ENCODE data around the gene ZNF468.
"Not testable (repeated sequence)": the region's sequence is repeated elsewhere in the genome, so short reads cannot be mapped to it uniquely, and the experiment has no call there.

ZNF468 gene

DNA sequence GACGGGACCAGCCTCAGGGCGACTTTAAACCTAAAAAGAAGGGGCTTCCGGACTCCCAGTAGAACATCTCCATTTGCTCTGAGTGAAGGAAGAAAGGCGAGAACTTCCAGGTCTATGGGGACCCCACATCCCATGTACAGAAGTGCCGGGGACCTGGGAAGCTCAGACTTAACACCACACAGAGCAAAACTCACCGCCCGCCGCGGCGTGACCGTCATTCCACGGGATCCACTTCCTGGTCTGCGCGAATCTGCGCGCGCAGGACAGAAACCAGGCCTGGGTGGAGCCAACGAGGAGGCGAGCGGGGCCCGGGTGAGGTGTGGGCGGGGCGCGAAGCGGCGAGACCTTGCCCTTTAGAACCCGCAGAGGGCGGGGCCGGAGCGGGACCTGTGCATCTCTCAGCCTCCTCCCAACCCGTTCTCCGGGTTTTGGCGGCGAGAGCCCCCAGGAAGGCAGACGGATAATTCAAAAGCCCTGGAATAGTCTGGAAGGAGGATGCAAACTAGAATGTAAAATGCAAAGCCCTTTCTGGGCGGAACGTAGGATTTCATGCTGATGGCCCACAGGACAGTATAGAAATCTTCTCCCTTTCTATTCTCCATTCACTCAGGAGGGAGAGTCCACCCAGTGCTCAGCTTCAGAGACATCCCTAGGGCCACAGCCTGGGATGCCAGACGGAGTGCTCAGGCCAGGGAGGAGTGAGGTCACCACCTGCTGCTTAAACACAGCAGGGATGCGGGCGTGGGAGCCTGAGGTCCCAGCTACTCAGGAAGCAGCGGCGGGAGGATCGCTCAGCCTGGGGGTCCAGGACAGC, at the start of gene ZNF468:
TSS of gene ZNF468 (minus strand) at position 242 of the 814 bp plus-strand sequence. CDS start 3,347 bp downstream, outside the sequence.
- H3K4me3 ChIP-seq (ENCODE audit: low read depth, low read length) = peak within 1 kb of the TSS; percentile 81
- DNase-seq (ENCODE audit: low read depth) = peak; percentile 26

GRCh38 chr19:52904052-52904780, 46.8 kb upstream of the ZNF468 start:
- not testable (repeated sequence) for H3K4me3 ChIP-seq (ENCODE audit: low read depth, low read length); DNase-seq (ENCODE audit: low read depth)

DNA sequence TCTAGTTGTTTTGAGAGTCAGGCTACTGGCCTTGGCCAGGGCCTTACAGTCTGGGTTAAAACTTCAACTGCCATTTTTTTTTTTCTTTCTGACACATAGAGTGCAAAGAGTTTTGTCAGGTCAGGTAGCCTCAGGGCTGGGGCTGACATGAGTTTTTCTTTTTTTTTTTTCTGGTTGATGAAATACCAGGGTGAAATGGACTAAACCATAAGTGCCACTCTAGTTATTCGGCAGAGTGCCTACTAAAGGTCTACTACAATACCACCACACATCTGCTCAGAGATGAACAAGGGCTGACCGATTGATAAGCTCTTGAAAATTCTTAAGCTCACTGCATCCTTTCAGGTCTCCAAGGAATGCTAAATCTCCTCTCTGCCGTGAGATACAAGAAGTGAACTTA, 44.4 kb upstream of the ZNF468 start:
- no peak for TF ChIP-seq CTCF (IDR thresholded peaks at IDR 0.05; ENCODE audit: control insufficient read depth, extremely low read depth, insufficient read depth)
- no peak overlapping the region for H3K4me3 ChIP-seq (ENCODE audit: low read depth, low read length)
- no peak for DNase-seq (ENCODE audit: low read depth)

DNA sequence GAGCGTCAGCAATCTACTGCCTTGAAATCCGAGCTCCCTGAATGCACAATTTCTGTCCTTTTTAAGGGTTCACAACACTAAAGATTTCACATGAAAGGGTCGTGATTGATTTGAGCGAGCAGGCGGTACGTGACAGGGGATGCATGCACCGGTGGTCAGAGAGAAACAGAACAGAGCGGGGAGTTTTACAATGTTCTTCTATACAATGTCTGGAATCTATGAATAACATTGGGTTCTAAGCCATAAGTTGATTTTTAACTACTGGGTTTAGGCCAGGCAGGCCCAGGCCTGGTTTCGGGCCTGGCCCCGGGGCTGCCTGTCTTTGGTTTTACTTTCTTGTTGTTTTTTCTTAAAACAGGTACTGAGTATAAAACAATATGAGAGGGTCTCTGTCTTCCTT, 41.2 kb upstream of the ZNF468 start:
- DNase-seq (ENCODE audit: low read depth); H3K4me3 ChIP-seq (ENCODE audit: low read depth, low read length): not testable (repeated sequence)

GRCh38 chr19:52898101-52898500, 40.7 kb upstream of the ZNF468 start:
- H3K4me3 ChIP-seq (ENCODE audit: low read depth, low read length) = peak overlapping the region; percentile 84
- DNase-seq (ENCODE audit: low read depth) = no peak
- no peak for TF ChIP-seq CTCF (IDR thresholded peaks at IDR 0.05; ENCODE audit: control insufficient read depth, extremely low read depth, insufficient read depth)

DNA sequence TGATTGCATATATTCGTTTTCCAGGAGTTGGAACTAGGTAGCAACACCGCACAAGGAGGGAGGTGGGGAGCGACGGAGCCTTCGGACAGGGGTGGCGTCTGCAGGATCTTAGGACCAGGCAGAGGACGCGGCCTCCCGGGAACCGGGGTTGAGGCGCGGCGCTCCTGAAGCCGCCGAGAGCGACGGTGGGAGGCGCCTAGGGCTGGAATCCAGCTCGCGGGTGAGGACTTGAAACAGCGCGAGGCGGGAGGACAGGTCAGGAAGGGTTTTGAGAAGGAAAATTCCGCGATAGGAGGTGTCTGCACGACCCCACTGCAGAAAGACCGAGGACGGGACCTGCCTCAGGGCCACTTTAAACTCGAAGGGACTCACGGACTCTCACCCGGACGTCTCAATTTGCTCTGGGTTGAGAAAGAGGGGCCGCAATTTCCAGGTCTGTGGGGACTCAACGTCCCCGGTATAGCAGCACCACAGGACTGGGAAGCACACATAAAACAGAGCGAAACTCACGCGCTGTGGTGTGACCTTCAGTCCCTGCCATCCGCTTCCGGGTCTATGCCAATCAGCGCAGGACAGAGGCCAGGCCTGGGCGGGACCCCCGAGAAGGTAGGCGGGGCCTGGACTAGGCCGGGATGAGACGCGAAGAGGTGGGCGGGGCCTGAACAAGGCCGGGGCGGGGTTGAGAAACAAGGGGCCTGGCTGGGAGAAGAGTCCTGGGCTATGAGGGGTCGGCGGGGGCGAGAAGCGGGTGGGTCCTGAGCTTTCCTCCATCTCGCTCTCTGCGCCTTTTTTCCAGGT, 39.9 kb upstream of the ZNF468 start, which contains the start of gene ZNF320:
TSS of gene ZNF320 (minus strand) at position 498 of the 798 bp plus-strand sequence. CDS start 7,380 bp downstream, outside the sequence.
- H3K4me3 ChIP-seq (ENCODE audit: low read depth, low read length) = peak within 1 kb of the TSS; percentile 84
- DNase-seq (ENCODE audit: low read depth) = peak; percentile 80
- TF ChIP-seq CTCF (IDR thresholded peaks at IDR 0.05; ENCODE audit: control insufficient read depth, extremely low read depth, insufficient read depth) = no peak

DNA sequence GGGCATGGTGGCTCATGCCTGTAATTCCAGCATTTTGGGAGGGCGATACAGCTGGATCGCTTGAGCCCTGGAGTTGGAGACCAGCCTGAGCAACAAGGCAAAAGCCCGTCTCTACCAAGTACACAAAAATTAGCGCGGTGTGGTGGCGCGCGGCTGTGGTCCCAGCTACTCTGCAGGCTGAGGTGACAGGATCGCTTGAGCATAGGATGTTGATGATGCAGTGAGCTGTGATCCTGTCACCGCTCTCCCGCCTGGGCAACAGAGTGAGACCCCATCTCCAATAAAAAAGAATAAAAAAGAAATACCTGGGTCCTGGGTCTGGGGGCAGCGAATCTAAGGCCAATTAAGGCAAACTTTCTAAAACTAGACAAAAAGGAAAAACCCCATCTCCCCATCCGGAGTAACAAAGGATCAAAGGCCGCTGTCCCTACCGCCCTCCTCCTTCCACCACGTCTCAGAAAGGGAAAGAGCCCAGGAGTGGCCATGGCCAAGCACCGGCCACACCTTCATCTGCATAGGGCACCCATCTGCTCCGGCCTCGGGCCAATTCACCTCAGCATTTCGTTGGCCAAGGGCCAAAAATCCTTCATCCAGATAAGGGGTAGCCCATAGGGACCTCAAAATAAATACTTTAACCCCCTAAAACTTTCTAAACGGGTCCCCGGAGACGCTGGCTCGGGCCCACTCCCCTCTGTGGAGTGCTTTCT, 39.2 kb upstream of the ZNF468 start:
- TF ChIP-seq CTCF (IDR thresholded peaks at IDR 0.05; ENCODE audit: control insufficient read depth, extremely low read depth, insufficient read depth) = no peak
- H3K4me3 ChIP-seq (ENCODE audit: low read depth, low read length) = peak overlapping the region; percentile 84
- peak; percentile 26 for DNase-seq (ENCODE audit: low read depth)

- no peak for TF ChIP-seq CTCF (IDR thresholded peaks at IDR 0.05; ENCODE audit: control insufficient read depth, extremely low read depth, insufficient read depth)
- DNase-seq (ENCODE audit: low read depth) = no peak
- no peak overlapping the region for H3K4me3 ChIP-seq (ENCODE audit: low read depth, low read length)
Observed at GRCh38 chr19:52891336-52891735, 33.9 kb upstream of the ZNF468 start.

Data from LNCaP clone FGC (cell line).